Measurements from ENCODE around the gene RFX4.
"Not testable (repeated sequence)": the region's sequence is repeated elsewhere in the genome, so short reads cannot be mapped to it uniquely, and the experiment has no call there.

Gene RFX4

GRCh38 chr12:106647793-106648514 is 65.2 kb downstream of the RFX4 start:
- no peak for DNase-seq

- DNase-seq: no peak
These were observed 65.9 kb downstream of the RFX4 start for GRCh38 chr12:106648736-106649135.

GRCh38 chr12:106651552-106651951 is 68.7 kb downstream of the RFX4 start:
- no peak for DNase-seq

GRCh38 chr12:106652510-106653015 is 69.8 kb downstream of the RFX4 start:
- no peak for DNase-seq

- DNase-seq: no peak
These were observed 72.8 kb downstream of the RFX4 start for GRCh38 chr12:106655577-106655976.

GRCh38 chr12:106657488-106657887 is 74.7 kb downstream of the RFX4 start:
- DNase-seq: no peak

- no peak for DNase-seq
These were observed 80.6 kb downstream of the RFX4 start for GRCh38 chr12:106663385-106663784.

- DNase-seq: no peak
These were observed 86.4 kb downstream of the RFX4 start for GRCh38 chr12:106669216-106669615.

GRCh38 chr12:106670131-106670530 is 87.3 kb downstream of the RFX4 start:
- no peak for DNase-seq

GRCh38 chr12:106671840-106672239 is 89.0 kb downstream of the RFX4 start:
- DNase-seq: no peak

GRCh38 chr12:106672314-106673025 is 89.7 kb downstream of the RFX4 start:
- no peak for DNase-seq

GRCh38 chr12:106673141-106673540 is 90.3 kb downstream of the RFX4 start:
- no peak for DNase-seq

- DNase-seq: no peak
These were observed 93.0 kb downstream of the RFX4 start for GRCh38 chr12:106675651-106676435.

- no peak for DNase-seq
These were observed 96.8 kb downstream of the RFX4 start for GRCh38 chr12:106679574-106679973.

GRCh38 chr12:106680280-106680679 is 97.5 kb downstream of the RFX4 start:
- no peak for DNase-seq

GRCh38 chr12:106681210-106681609 is 98.4 kb downstream of the RFX4 start:
- DNase-seq: no peak

- DNase-seq: no peak
These were observed 99.9 kb downstream of the RFX4 start for GRCh38 chr12:106682594-106683234.

- no peak for DNase-seq
These were observed 101.7 kb downstream of the RFX4 start for GRCh38 chr12:106684497-106684896.

GRCh38 chr12:106685381-106685780 is 102.6 kb downstream of the RFX4 start:
- no peak for DNase-seq

- no peak for DNase-seq
These were observed 104.9 kb downstream of the RFX4 start for GRCh38 chr12:106687672-106688071.

- DNase-seq: no peak
These were observed 107.9 kb downstream of the RFX4 start for GRCh38 chr12:106690569-106691305.

GRCh38 chr12:106692033-106692432 is 109.2 kb downstream of the RFX4 start:
- DNase-seq: not testable (repeated sequence)
